GM19025 (cell line): ENCODE data around the gene ARF1.
"Not testable (repeated sequence)": the region's sequence is repeated elsewhere in the genome, so short reads cannot be mapped to it uniquely, and the experiment has no call there.

ENCODE experiments used
- ATAC-seq: cut with Tn5 transposase; IDR thresholded peaks from one replicate; pipeline ENCODE4 v1.9.1; 2021; ENCODE audit warnings: mild to moderate bottlenecking, low read depth, moderate library complexity; ENCODE audit not compliant: unreplicated experiment

The ARF1 gene

DNA sequence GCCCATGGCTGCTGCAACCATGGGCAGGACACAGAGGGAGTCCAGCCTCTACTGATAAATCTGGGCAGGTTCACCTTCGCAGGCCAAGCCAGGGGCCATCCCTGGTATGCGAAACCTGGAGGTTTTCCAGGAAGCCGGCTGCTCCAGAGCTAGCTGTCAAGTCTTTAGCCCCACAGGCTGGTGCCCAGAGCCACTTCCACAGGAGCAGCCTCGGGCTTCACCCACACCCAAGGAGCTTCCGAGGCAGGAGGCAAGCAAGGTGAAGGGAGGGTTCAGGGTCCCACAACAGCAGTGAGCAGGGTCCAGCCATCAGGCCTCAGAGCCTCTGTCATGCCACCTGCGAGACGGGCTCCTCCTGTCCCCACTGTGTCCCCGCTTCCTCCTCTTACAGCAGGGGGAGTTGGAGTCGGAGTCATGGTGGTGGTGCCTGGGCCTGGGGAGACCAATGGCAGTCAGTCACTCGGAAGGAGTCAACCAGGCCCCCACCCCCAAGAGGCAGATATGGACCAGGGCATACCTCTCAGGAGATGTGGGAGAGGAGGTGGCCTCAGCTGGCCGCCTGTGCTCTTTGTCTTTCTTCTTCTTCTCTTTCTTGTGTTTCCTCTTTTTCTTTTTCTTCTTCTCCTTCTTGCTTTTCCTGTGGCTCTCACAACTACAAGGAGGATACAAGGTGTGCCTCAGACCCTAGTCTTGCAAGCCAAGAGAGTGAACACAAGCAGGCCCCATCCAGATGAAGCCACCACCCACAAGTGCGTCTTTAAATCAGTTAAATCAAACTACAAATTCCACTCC lies 18.5 kb downstream of the ARF1 start:
- ATAC-seq: no peak

- ATAC-seq: no peak
Measured at GRCh38 chr1:228101614-228101993, 19.1 kb downstream of the ARF1 start.

GRCh38 chr1:228101994-228102790 lies 19.7 kb downstream of the ARF1 start:
- ATAC-seq: peak; percentile 12

DNA sequence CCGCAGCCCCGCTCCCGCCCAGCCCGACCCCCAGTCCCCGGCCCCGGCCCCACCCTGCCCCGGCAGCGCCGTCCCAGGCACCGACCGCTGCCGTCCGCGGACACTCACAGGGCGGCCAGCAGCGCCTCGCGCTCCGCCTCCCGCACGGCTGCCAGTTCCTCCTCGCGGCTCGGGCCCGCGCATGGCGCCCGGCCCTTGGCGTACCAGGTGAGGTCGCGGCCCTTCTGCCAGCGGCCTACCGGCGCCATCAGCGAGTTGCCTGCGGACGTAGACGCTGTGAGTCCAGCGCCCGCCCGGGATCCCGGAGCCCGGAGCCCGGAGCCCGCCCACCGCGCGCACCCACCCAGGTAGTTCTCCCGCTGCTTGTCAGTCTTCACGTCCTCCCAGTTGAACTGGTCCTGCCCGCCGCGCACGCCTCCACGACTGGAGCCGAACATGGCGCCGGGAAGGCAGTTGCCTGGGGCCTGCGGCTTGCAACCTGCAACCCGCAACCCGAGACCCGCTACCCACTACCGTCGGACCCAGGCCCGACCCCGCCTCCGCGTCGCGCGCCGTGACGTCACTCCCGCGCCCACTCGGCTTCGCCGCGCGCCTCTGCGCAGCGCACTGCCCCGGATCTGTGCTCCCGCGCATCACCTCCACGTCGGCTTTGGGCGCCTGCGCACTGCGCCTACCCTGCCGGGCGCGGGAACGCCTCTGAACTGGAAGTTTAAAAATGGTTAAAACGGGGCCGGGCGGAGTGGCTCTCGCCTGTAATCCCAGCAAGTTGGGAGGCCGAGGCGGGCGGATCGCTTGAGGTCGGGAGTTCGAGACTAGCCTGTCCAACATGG lies 20.5 kb downstream of the ARF1 start, which contains the start of gene C1orf35:
Gene C1orf35, minus strand, starts transcription at position 535 of the 830 bp plus-strand sequence. Its CDS starts 98 bp downstream, at position 437.
- ATAC-seq: peak; percentile 69

DNA sequence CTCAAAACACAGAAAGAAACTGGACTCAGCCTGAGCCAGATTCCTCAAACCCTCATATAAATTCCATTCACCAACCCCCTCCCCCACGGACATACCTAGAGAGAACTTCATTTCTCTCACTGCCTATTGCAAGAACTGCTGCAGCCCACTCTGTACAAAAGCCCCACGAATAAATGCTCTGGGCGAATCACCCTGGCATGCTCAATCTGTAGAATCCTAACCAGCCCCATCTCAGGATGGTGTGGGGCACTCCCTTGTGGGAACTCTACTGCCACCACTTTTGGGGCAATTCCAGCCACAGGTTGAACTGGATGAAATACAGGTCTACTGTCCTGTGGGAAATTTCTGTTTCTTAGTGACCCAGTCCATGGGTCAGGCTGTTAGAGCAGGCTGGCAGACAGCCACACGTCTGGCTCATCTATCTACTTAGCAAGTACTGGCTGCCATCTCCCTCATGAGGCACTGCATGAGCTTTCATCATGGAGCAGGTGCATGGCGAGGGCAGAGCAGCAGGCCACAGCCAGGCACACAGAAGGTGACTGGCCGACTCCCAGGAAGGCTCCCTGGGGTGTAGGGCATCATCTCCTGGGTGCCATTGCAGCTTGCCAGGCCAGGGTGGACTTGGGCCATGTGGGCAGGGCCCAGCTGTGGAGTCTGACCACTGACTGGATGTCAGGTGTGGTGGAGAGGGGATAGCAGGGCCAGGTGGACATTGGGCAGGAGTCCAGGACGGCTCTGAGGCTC lies 22.2 kb downstream of the ARF1 start:
- no peak for ATAC-seq

DNA sequence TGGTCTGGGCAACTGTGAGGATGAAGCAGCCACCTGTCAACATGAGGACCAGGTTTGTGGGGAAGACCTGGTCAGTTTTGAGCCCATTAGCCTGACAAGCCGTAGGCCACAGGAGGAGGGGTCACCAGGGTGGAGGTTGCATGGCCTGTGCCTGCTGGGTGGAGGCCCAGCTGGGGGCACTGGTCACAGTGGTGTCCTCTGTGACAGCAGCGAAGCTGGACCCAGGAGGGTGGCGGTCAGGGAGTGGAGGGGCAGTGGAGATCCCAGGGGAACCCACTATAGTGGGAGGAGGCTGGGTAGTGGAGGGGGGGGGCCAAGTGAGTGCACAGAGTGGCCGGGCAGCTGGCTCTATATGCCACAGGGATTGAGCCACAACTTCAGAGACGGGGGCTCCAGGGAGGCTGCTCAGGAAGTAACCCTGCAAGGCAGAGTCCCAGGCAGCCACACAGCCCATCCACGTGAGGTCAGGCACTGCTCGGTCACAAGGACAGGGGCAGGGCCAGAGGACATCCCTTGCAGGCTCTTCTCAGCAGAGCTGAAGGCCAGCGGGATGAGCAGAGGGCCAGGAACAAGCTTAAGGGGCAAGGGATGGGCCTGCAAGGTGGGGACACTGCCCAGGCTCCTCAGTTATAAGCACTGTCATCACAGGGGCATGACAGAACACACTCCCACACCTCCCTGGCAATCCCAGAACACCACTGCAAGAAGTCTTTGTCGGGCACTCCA lies 22.9 kb downstream of the ARF1 start:
- ATAC-seq: no peak

DNA sequence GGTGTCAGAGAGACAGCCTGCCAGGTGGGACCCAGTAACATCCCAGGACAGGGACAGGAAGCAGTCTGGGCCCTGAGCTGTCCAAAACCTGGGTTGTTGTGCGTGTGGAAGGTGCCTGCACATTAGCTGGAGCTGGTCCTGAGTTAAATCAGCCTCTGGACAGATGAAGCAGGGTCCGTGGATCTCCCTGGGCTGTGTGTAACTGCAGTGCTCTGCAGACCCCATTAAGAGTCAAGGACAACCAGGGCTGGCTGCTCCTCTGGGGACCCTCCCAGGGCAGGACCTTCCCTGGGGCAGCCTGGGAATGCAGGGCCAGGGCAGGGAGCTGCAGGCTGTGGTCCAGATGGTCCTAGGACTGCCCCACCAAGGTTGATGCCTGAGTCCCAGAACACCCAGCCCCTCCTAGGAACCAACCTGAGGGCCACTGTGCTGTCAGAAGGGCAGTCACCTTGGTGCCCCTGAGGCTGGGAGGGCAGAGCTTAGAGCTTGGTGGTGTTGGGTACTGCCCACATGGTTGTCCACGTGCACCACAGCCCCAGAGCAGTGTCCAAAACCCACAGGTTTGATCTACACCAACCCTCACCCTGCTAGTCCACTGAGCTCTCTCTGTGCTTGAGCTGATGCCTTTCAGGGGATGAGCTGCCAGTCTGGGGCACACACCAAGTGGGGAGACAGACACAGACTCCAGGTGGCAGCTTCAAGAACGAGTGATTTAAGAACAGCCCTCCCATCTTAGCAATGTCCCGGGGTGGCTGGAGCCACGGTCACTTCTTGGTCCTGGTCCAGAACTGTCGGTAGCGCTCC lies 23.7 kb downstream of the ARF1 start:
- no peak for ATAC-seq

- ATAC-seq: no peak
Measured at GRCh38 chr1:228106800-228107054, 24.2 kb downstream of the ARF1 start.

- no peak for ATAC-seq
Measured at GRCh38 chr1:228107636-228108035, 25.1 kb downstream of the ARF1 start.

DNA sequence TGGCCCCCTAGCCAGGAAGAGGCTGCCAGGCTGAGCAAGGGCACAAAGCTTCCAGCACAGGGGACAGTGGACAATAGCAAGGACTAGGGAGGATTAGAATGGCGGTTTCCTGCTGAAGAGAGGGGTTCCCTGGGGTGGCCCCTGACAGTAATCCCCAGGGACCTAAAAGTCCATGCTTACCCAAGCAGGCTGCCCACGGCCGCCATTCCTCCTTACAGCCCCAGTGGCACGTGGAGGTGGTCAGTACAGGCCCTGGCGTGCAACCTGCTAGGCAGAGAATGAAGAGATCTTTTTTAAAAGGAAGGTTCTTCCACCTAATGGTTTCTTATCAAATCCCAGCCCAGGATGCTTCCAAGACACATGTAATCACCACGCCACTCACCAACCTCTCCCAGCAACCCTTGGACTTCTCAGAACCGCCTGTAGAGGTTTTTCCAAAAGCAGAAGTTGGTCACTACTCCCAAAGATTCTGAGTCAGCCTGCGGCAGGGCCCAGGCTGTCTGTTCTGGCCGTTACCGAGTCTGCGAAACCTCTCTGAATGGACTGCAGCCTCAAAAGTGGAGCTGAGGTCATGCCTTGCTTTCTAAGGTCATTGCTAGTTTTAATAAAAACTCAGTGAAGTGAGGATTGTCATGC lies 25.7 kb downstream of the ARF1 start:
- ATAC-seq: no peak

DNA sequence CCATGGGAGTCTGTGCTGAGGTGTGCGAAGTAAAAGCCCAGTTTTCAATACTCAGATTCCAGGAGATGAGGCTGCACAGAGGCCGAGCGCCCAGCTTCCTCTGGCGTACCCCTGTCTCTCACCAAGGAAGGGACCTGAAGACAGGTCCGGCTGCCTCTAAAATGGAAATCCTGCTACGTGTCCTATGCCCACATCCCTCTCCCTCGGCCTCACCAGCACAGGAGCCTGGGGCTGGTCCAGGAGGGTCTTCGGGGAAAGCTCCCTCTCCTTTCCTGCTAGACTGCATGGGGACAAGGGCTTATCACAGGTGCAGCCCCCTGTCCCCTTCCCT lies 26.2 kb downstream of the ARF1 start:
- no peak for ATAC-seq

- ATAC-seq: peak; percentile 87
Measured at GRCh38 chr1:228109073-228109961, 26.8 kb downstream of the ARF1 start, which contains the start of gene MRPL55. TSS of gene MRPL55 (minus strand) at chr1:228109299. CDS start at chr1:228108260, 1,039 bp downstream.

- no peak for ATAC-seq
Measured at GRCh38 chr1:228109962-228110488, 27.5 kb downstream of the ARF1 start.

GRCh38 chr1:228110556-228110955 lies 28.0 kb downstream of the ARF1 start:
- no peak for ATAC-seq

- ATAC-seq: not testable (repeated sequence)
Measured at GRCh38 chr1:228111315-228111714, 28.8 kb downstream of the ARF1 start.

GRCh38 chr1:228112167-228112566 lies 29.7 kb downstream of the ARF1 start:
- no peak for ATAC-seq

GRCh38 chr1:228112617-228113016 lies 30.1 kb downstream of the ARF1 start:
- no peak for ATAC-seq
